Lung (tissue), 12 donors: ENCODE measurements around the gene GNLY. TPM values are rescaled to one million over a fixed set of nuclear protein-coding genes. Genes with fewer than 3 reads are reported as not detected.

ENCODE experiments used
- ATAC-seq: fragments of 200-7000 bp; cut with Tn5 transposase; one replicate; pipeline ENCODE4 v1.9.1; 2020; ENCODE audit warnings: moderate number of reproducible peaks; ENCODE audit not compliant: insufficient read depth, low FRiP score
- DNase-seq, 3 donors: peaks; one replicate each; pipeline ENCODE4 v3.0.0-alpha.2; 2013 to 2017
- H3K27ac ChIP-seq, 2 donors: one replicate each; pipeline ENCODE4 v1.5.1; 2013; ENCODE audit warnings: mild to moderate bottlenecking in 2 of 2, moderate library complexity in 2 of 2, control low read depth in 1 of 2, inconsistent platforms in 1 of 2, low read depth in 1 of 2, low read length in 1 of 2
- H3K27me3 ChIP-seq, 3 donors: one replicate each; pipeline ENCODE4 v1.5.1; 2013; ENCODE audit warnings: low read length in 2 of 3; ENCODE audit not compliant: control insufficient read depth in 3 of 3, insufficient read depth in 3 of 3
- H3K36me3 ChIP-seq, 4 donors: one replicate each; pipeline ENCODE4 v1.5.1; 2013; ENCODE audit warnings: low read length in 4 of 4, mild to moderate bottlenecking in 1 of 4, moderate library complexity in 1 of 4; ENCODE audit not compliant: control insufficient read depth in 4 of 4, insufficient read depth in 4 of 4
- H3K4me1 ChIP-seq, 5 donors: one replicate each; pipeline ENCODE4 v1.5.1; 2013; ENCODE audit warnings: low read length in 5 of 5, mild to moderate bottlenecking in 2 of 5, moderate library complexity in 1 of 5; ENCODE audit not compliant: control insufficient read depth in 5 of 5, insufficient read depth in 5 of 5
- H3K4me3 ChIP-seq: one replicate; pipeline ENCODE4 v1.5.1; 2013; ENCODE audit warnings: mild to moderate bottlenecking, control low read depth, moderate library complexity
- H3K9ac ChIP-seq, 2 donors: one replicate each; pipeline ENCODE4 v1.5.1; 2013; ENCODE audit warnings: low read length in 2 of 2, control low read depth in 1 of 2; ENCODE audit not compliant: insufficient read depth in 1 of 2
- H3K9me3 ChIP-seq, 4 donors: one replicate each; pipeline ENCODE4 v1.5.1; 2013; ENCODE audit warnings: low read length in 3 of 4, mild to moderate bottlenecking in 1 of 4, moderate library complexity in 1 of 4; ENCODE audit not compliant: control insufficient read depth in 4 of 4, insufficient read depth in 3 of 4
- CTCF ChIP-seq: IDR thresholded peaks from 2 replicates; pipeline ENCODE4 v1.5.1; 2012; ENCODE audit warnings: mild to moderate bottlenecking; ENCODE audit errors: control extremely low read depth, extremely low read depth
- WGBS, 2 donors: extraction: QIAGEN DNeasy Blood & Tissue Kit; methylation state at CpG; one replicate each; pipeline ENCODE4 v1.1.7; 2013; 5-methylcytosine and 5-hydroxymethylcytosine counted together
- polyA plus RNA-seq, 2 donors: library from polyadenylated mRNA; stranded (reverse); fragments of 200-250 nt; gene quantifications; one replicate each; pipeline ENCODE4 v1.2.1, GENCODE V29; 2013
- total RNA-seq, 2 donors: library from RNA; depleted of rRNA in 1 of 2; stranded (reverse); fragments of >200 nt in 1 of 2; gene quantifications; one replicate each; pipeline ENCODE4 v1.2.1, GENCODE V29; 2014 to 2021
- donor health status: control.
- donor health status: control.
- donor health status: Bipolar disorder and iron deficiency.
- donor health status: healthy.
- donor health status: DM: yes; HTN: yes; CAD: no.

The GNLY gene
- total and polyA plus RNA-seq, 4 donors, result 9.0 to 13.6 (median 12.1) TPM; not detected in 1

GRCh38 chr2:85650456-85650855 is 43.7 kb upstream of the GNLY start:
- Histone ChIP-seq H3K36me3 (peaks cover 32 to 47% (median 37%) of the 10 kb centered on the region in 4 donors), H3K9ac (no peak overlapping the region)
- WGBS, 2 donors, result 97 to 99% methylated on average over 4 of the region's 4 CpGs

GRCh38 chr2:85651097-85651496 is 43.1 kb upstream of the GNLY start:
- Histone ChIP-seq H3K9ac (no peak overlapping the region), H3K4me3 (no peak overlapping the region), H3K27ac (no peak overlapping the region), H3K27me3 (no peaks in the 10 kb centered on the region), H3K4me1 (peaks cover 0 to 5% (median 5%) of the 10 kb centered on the region in 5 donors), H3K9me3 (no peaks in the 10 kb centered on the region), H3K36me3 (peaks cover 28 to 41% (median 33%) of the 10 kb centered on the region in 4 donors)
- no peak for DNase-seq
- 74 to 86% methylated on average over 3 of the region's 3 CpGs for WGBS, 2 donors
- ATAC-seq, result no peak
- no peak for TF ChIP-seq CTCF

More at GRCh38 chr2:85650456-85650855, 43.7 kb upstream of the GNLY start:
- no peak for TF ChIP-seq CTCF
- Histone ChIP-seq H3K4me1 (peaks cover 0 to 5% (median 5%) of the 10 kb centered on the region in 5 donors), H3K9me3 (no peaks in the 10 kb centered on the region), H3K27me3 (no peaks in the 10 kb centered on the region), H3K4me3 (no peak overlapping the region), H3K27ac (peak overlapping the region in 1 of 2 donors; percentile 3)
- ATAC-seq (no peak), DNase-seq (no peak)

GRCh38 chr2:85652056-85652455 is 42.1 kb upstream of the GNLY start:
- Histone ChIP-seq H3K9me3 (no peaks in the 10 kb centered on the region), H3K4me1 (peaks cover 0 to 5% (median 5%) of the 10 kb centered on the region in 5 donors), H3K27me3 (no peaks in the 10 kb centered on the region), H3K9ac (no peak overlapping the region), H3K27ac (peak overlapping the region in 1 of 2 donors; percentile 4), H3K36me3 (peaks cover 24 to 33% (median 29%) of the 10 kb centered on the region in 4 donors), H3K4me3 (no peak overlapping the region)
- no peak for DNase-seq
- no peak for TF ChIP-seq CTCF
- WGBS, 2 donors, result 93 to 97% methylated on average over 2 of the region's 2 CpGs
- ATAC-seq, result no peak

GRCh38 chr2:85653996-85654395 is 40.2 kb upstream of the GNLY start:
- Histone ChIP-seq H3K27ac (no peak overlapping the region), H3K4me3 (no peak overlapping the region), H3K27me3 (no peaks in the 10 kb centered on the region), H3K36me3 (peaks cover 11 to 18% (median 13%) of the 10 kb centered on the region in 4 donors), H3K9me3 (no peaks in the 10 kb centered on the region), H3K4me1 (peaks cover 0 to 1% (median 0%) of the 10 kb centered on the region in 5 donors), H3K9ac (no peak overlapping the region)
- no peak for TF ChIP-seq CTCF
- no peak for ATAC-seq
- 58 to 72% methylated on average over 3 of the region's 3 CpGs for WGBS, 2 donors
- DNase-seq, result no peak
